IMR-90 (cell line): ENCODE data around the gene SDHC. TPM values are rescaled to one million over a fixed set of nuclear protein-coding genes. Genes with fewer than 3 reads are reported as not detected.
A peak's percentile ranks its signal among the peaks of the same experiment; 100 is the strongest.

Experiments used
- ATAC-seq: fragments of 200-7000 bp; cut with Tn5 transposase; 2 replicates; pipeline ENCODE4 v1.9.1; 2020; ENCODE audit warnings: low read depth, mild to moderate bottlenecking, moderate library complexity
- BruUV-seq: library from RNA; stranded (reverse); fragments of 400-500 nt; replicated peaks from 2 replicates; lab custom pipeline; 2021; lab: Mats Ljungman, UMichigan
- CTCF ChIA-PET: fragments of 300-600 bp; formaldehyde crosslinking; extraction: SDS; loops from one replicate; lab custom pipeline; 2021; ENCODE audit warnings: antibody characterized with exemption; lab: Yijun Ruan, JAX
- POLR2A ChIA-PET: fragments of 300-600 bp; sonication (Branson Sonifier 250); formaldehyde crosslinking; loops from one replicate; lab custom pipeline; 2022; ENCODE audit warnings: antibody characterized with exemption; ENCODE audit not compliant: unreplicated experiment; lab: Charles Lee
- DNase-seq: peaks from one replicate; pipeline ENCODE4 v3.0.0; 2013
- H2AFZ ChIP-seq: replicated peaks from 2 replicates; pipeline ENCODE3; 2013; ENCODE audit warnings: low read length, mild to moderate bottlenecking; ENCODE audit not compliant: poor library complexity
- H2AK5ac ChIP-seq: 2 replicates; pipeline ENCODE4 v1.6.1; 2013; ENCODE audit warnings: low read depth, low read length, inconsistent platforms
- H2AK9ac ChIP-seq: replicated peaks from 2 replicates; pipeline ENCODE3; 2013; ENCODE audit warnings: mild to moderate bottlenecking, low read depth, low read length, moderate library complexity; ENCODE audit not compliant: poor library complexity
- H2BK120ac ChIP-seq: 2 replicates; pipeline ENCODE4 v1.6.1; 2013; ENCODE audit warnings: low read depth, low read length, inconsistent platforms
- H2BK15ac ChIP-seq: 3 replicates; pipeline ENCODE4 v1.6.1; 2013; ENCODE audit warnings: low read depth, low read length, inconsistent platforms
- H2BK20ac ChIP-seq: 2 replicates; pipeline ENCODE4 v1.6.1; 2013; ENCODE audit warnings: low read depth, mild to moderate bottlenecking, inconsistent platforms, low read length, moderate library complexity
- H2BK5ac ChIP-seq: 2 replicates; pipeline ENCODE4 v1.6.1; 2013; ENCODE audit warnings: mild to moderate bottlenecking, low read depth, low read length, inconsistent platforms; ENCODE audit not compliant: poor library complexity, severe bottlenecking
- H3K14ac ChIP-seq: replicated peaks from 2 replicates; pipeline ENCODE4 v1.6.1; 2013; ENCODE audit warnings: low read depth, low read length, inconsistent platforms
- H3K18ac ChIP-seq: 2 replicates; pipeline ENCODE4 v1.6.1; 2013; ENCODE audit warnings: low read depth, low read length, control low read depth
- H3K23ac ChIP-seq: 2 replicates; pipeline ENCODE4 v1.6.1; 2013; ENCODE audit warnings: low read depth, low read length, inconsistent platforms
- H3K27ac ChIP-seq: 2 replicates; pipeline ENCODE4 v1.5.1; 2013; ENCODE audit warnings: mild to moderate bottlenecking, control low read depth, low read length; ENCODE audit not compliant: insufficient read depth
- H3K27me3 ChIP-seq: 2 replicates; pipeline ENCODE4 v1.6.1; 2013; ENCODE audit warnings: low read length; ENCODE audit not compliant: control insufficient read depth, insufficient read depth
- H3K36me3 ChIP-seq: 2 replicates; pipeline ENCODE4 v1.6.1; 2013; ENCODE audit warnings: low read length, mixed read lengths; ENCODE audit not compliant: control insufficient read depth, insufficient read depth
- H3K4ac ChIP-seq: 2 replicates; pipeline ENCODE4 v1.6.1; 2013; ENCODE audit warnings: low read depth, low read length, inconsistent platforms
- H3K4me1 ChIP-seq: 2 replicates; pipeline ENCODE4 v1.6.1; 2013; ENCODE audit warnings: low read length, mixed read lengths; ENCODE audit not compliant: control insufficient read depth, insufficient read depth
- H3K4me2 ChIP-seq: 2 replicates; pipeline ENCODE4 v1.6.1; 2013; ENCODE audit warnings: low read depth, mild to moderate bottlenecking, control low read depth, low read length, moderate library complexity
- H3K4me3 ChIP-seq: 2 replicates; pipeline ENCODE4 v1.5.1; 2013; ENCODE audit warnings: low read depth, mild to moderate bottlenecking, control low read depth, low read length, moderate library complexity; ENCODE audit not compliant: insufficient read depth
- H3K56ac ChIP-seq: 2 replicates; pipeline ENCODE4 v1.6.1; 2013; ENCODE audit warnings: low read length, inconsistent platforms; ENCODE audit not compliant: insufficient read depth; ENCODE audit errors: extremely low read depth
- H3K79me1 ChIP-seq, 2 experiments: 2 replicates each; pipeline ENCODE4 v1.6.1; 2013; ENCODE audit warnings: low read length in 2 of 2, inconsistent platforms in 1 of 2, low read depth in 1 of 2
- H3K9ac ChIP-seq: 2 replicates; pipeline ENCODE4 v1.6.1; 2013; ENCODE audit warnings: low read depth, low read length, control low read depth
- H3K9me1 ChIP-seq: 2 replicates; pipeline ENCODE4 v1.6.1; 2013; ENCODE audit warnings: low read length, inconsistent platforms; ENCODE audit not compliant: insufficient read depth
- H3K9me3 ChIP-seq: 2 replicates; pipeline ENCODE4 v1.6.1; 2013; ENCODE audit warnings: low read length; ENCODE audit not compliant: control insufficient read depth, insufficient read depth
- H4K20me1 ChIP-seq: 2 replicates; pipeline ENCODE4 v1.6.1; 2013; ENCODE audit warnings: low read length, inconsistent platforms; ENCODE audit not compliant: insufficient read depth
- H4K5ac ChIP-seq: 2 replicates; pipeline ENCODE4 v1.6.1; 2013; ENCODE audit warnings: mild to moderate bottlenecking, low read depth, low read length, control low read depth
- H4K8ac ChIP-seq, 2 experiments: 2 replicates each; pipeline ENCODE4 v1.6.1; 2013; ENCODE audit warnings: low read depth in 2 of 2, low read length in 2 of 2, control low read depth in 1 of 2, inconsistent platforms in 1 of 2
- H4K91ac ChIP-seq: 2 replicates; pipeline ENCODE4 v1.6.1; 2013; ENCODE audit warnings: low read depth, low read length, inconsistent platforms; ENCODE audit not compliant: insufficient read depth
- MAZ ChIP-seq: IDR thresholded peaks from 2 replicates; pipeline ENCODE4 v1.6.1; 2012; ENCODE audit warnings: low read depth, mild to moderate bottlenecking, low read length, improper control_type of control experiment, moderate library complexity, borderline replicate concordance
- RAD21 ChIP-seq: IDR thresholded peaks from 2 replicates; pipeline ENCODE4 v1.6.1; 2012; ENCODE audit warnings: low read length, improper control_type of control experiment
- WGBS, 2 experiments: methylation state at CpG; one replicate each; pipeline versions ENCODE4 v1.1.5 to v1.1.7; 2013; ENCODE audit warnings: missing lambda C conversion rate in 2 of 2; ENCODE audit not compliant: insufficient read length in 1 of 2; ENCODE audit errors: extremely low coverage in 2 of 2; 5-methylcytosine and 5-hydroxymethylcytosine counted together
- dilution Hi-C: fragments of 300-500 bp; cut with HindIII; formaldehyde crosslinking; loops from one replicate; pipeline ENCODE4 v1.14.3; 2018; ENCODE audit warnings: low sequenced_read_pairs; ENCODE audit not compliant: unreplicated experiment
- in situ Hi-C: fragments of 300-500 bp; cut with MboI; formaldehyde crosslinking; loops from 3 replicates; pipeline ENCODE4 v1.14.3; 2019; ENCODE audit warnings: low sequenced_read_pairs, inconsistent platforms, mixed read lengths
- intact Hi-C: fragments of 100-400 bp; cut with micrococcal nuclease; formaldehyde crosslinking; loops from 2 replicates; pipeline ENCODE4 v1.10.0; 2022
- polyA plus RNA-seq, 3 experiments: library from polyadenylated mRNA; depleted of rRNA; stranded (reverse); fragments of >200 nt; gene quantifications; 2 replicates each; pipeline ENCODE4 v1.2.3, GENCODE V29; 2012; ENCODE audit warnings: low replicate concordance in 1 of 3
- total RNA-seq: library from RNA; depleted of rRNA; stranded (reverse); fragments of >200 nt; gene quantifications from 2 replicates; pipeline ENCODE4 v1.2.3, GENCODE V29; 2012
- TF ChIP-seq, protein P1 (sequence below): fragments of 150-350 bp; IDR thresholded peaks from 2 replicates; pipeline ENCODE4 v1.6.1; 2016; ENCODE audit warnings: low read depth, mild to moderate bottlenecking, low read length, moderate library complexity, borderline replicate concordance

Gene SDHC
- total and polyA plus RNA-seq, 2 of the 4 experiments (the other 2 are of a cell fraction) = 158 to 235 TPM

DNA sequence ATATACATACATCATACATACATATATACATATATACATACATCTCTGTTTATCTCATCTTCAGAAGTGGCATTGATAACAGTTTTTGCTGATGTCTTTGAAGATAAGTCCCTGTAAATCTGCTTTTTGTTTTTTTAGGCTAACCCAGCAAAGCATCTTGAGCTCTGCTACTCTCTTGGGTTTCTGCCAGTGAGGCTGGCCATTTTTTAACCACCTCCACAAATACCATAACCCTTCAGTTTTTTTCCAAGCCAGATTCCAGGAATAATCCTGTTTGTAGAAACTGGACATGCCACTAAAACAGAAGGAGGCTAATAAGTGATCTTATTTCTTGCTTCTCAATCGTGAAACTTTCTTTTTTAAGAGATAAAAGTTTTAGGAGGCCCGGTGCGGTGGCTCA lies 21.6 kb downstream of the SDHC start:
- no peak for TF ChIP-seq RAD21
- TF ChIP-seq, protein P1, sequence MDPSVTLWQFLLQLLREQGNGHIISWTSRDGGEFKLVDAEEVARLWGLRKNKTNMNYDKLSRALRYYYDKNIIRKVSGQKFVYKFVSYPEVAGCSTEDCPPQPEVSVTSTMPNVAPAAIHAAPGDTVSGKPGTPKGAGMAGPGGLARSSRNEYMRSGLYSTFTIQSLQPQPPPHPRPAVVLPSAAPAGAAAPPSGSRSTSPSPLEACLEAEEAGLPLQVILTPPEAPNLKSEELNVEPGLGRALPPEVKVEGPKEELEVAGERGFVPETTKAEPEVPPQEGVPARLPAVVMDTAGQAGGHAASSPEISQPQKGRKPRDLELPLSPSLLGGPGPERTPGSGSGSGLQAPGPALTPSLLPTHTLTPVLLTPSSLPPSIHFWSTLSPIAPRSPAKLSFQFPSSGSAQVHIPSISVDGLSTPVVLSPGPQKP = no peak
- no peak for TF ChIP-seq MAZ
- Histone ChIP-seq H3K9me1 (no peaks in the 10 kb centered on the region), H4K20me1 (no peaks in the 10 kb centered on the region), H3K9me3 (no peaks in the 10 kb centered on the region), H2BK15ac (no peak overlapping the region), H3K4me3 (no peak overlapping the region), H3K4me2 (no peak overlapping the region), H4K91ac (no peak overlapping the region), H3K4me1 (no peaks in the 10 kb centered on the region; the same call in 1 of the 2 replicates), H3K14ac (no peak overlapping the region), H4K5ac (no peak overlapping the region), H2BK20ac (no peak overlapping the region), H3K27me3 (no peaks in the 10 kb centered on the region), H3K27ac (no peak overlapping the region), H3K23ac (no peak overlapping the region), H3K18ac (no peak overlapping the region), H3K36me3 (peaks cover 23% of the 10 kb centered on the region), H2BK5ac (no peak overlapping the region), H3K79me1 (peaks cover 0 to 3% of the 10 kb centered on the region in 2 experiments; a peak in 1 of 4 replicates), H3K56ac (no peak overlapping the region), H2AFZ (no peak overlapping the region), H2AK5ac (no peak overlapping the region), H3K4ac (no peak overlapping the region), H4K8ac (no peak overlapping the region), H2BK120ac (no peak overlapping the region), H2AK9ac (no peak overlapping the region), H3K9ac (no peak overlapping the region)
- ATAC-seq (peak; percentile 48; the same call in 1 of the 2 replicates), DNase-seq (peak; percentile 56)
- intact Hi-C loops (no loop called here), in situ Hi-C loops (no loop called here), dilution Hi-C loops (no loop called here)
- BruUV-seq = no TSS peak
- WGBS, 2 experiments = no CpG with 5 or more reads among the region's 3 CpGs
- ChIA-PET POLR2A (no interaction called here), CTCF (no interaction called here)
